HepG2 (cell line): ENCODE data around the gene ZXDC. TPM values are rescaled to one million over a fixed set of nuclear protein-coding genes. Genes with fewer than 3 reads are reported as not detected.

Source experiments
- ARID5B ChIP-seq: IDR thresholded peaks from 2 replicates; pipeline ENCODE4 v1.4.0; 2020; ENCODE audit warnings: mild to moderate bottlenecking, missing genetic modification reagents
- CEBPB ChIP-seq: IDR thresholded peaks from 2 replicates; pipeline ENCODE4 v1.6.1; 2011; ENCODE audit warnings: low read depth, low read length, improper control_type of control experiment, borderline replicate concordance
- PRDM15 ChIP-seq: sonication (generic); formaldehyde crosslinking; IDR thresholded peaks from 2 replicates; pipeline ENCODE4 v1.4.0; 2020; ENCODE audit warnings: missing genetic modification reagents
- TEAD3 ChIP-seq: optimal IDR thresholded peaks from 2 replicates; pipeline ENCODE3; 2016; ENCODE audit warnings: borderline replicate concordance
- XBP1 ChIP-seq: sonication (generic); formaldehyde crosslinking; IDR thresholded peaks from 2 replicates; pipeline ENCODE4 v1.5.0; 2020; ENCODE audit warnings: missing genetic modification reagents
- ZNF18 ChIP-seq: sonication (generic); formaldehyde crosslinking; IDR thresholded peaks from 2 replicates; pipeline ENCODE4 v1.8.0; 2022; ENCODE audit warnings: mild to moderate bottlenecking, missing genetic modification reagents; ENCODE audit not compliant: insufficient replicate concordance
- ZNF367 ChIP-seq: sonication (generic); formaldehyde crosslinking; IDR thresholded peaks from 2 replicates; pipeline ENCODE4 v1.4.0; 2020; ENCODE audit warnings: missing genetic modification reagents, borderline replicate concordance
- ZNF670 ChIP-seq: sonication (generic); formaldehyde crosslinking; IDR thresholded peaks from 2 replicates; pipeline ENCODE4 v1.8.0; 2022; ENCODE audit warnings: mild to moderate bottlenecking, missing genetic modification reagents, borderline replicate concordance
- polyA plus RNA-seq, 8 experiments: library from polyadenylated mRNA; depleted of rRNA in 3 of 8; stranded (reverse) in 7 of 8; unstranded in 1 of 8; fragments of >200 nt; fragmentation: Illumina TruSeq in 4 of 8; extraction: Trizol in 4 of 8; gene quantifications; 2 replicates each; pipeline versions ENCODE4 v1.2.1 to v1.2.3, GENCODE V29; 2011 to 2016; ENCODE audit warnings: low read depth in 4 of 8, missing spikeins in 1 of 8, mixed read lengths in 1 of 8; ENCODE audit not compliant: insufficient read depth in 1 of 8
- total RNA-seq, 5 experiments: library from RNA; depleted of rRNA; stranded (reverse); fragments of >200 nt; fragmentation: Illumina TruSeq; extraction: Trizol; gene quantifications; 2 replicates each; pipeline ENCODE4 v1.2.3, GENCODE V29; 2016; ENCODE audit warnings: low read depth in 1 of 5
- TF ChIP-seq, protein P1 (sequence below): sonication (generic); formaldehyde crosslinking; IDR thresholded peaks from 2 replicates; pipeline ENCODE4 v1.5.1; 2020; ENCODE audit warnings: mild to moderate bottlenecking, missing genetic modification reagents, borderline replicate concordance
- TF ChIP-seq, protein P2 (sequence below): sonication (generic); formaldehyde crosslinking; IDR thresholded peaks from 2 replicates; pipeline ENCODE4 v1.4.0; 2020; ENCODE audit warnings: missing genetic modification reagents, borderline replicate concordance

The ZXDC gene
- total and polyA plus RNA-seq, 2 of the 13 experiments (the other 11 are each of a cell fraction or from before 2014, with no cell fraction given), result 17.6 to 21.2 TPM

- TF ChIP-seq, protein P1, sequence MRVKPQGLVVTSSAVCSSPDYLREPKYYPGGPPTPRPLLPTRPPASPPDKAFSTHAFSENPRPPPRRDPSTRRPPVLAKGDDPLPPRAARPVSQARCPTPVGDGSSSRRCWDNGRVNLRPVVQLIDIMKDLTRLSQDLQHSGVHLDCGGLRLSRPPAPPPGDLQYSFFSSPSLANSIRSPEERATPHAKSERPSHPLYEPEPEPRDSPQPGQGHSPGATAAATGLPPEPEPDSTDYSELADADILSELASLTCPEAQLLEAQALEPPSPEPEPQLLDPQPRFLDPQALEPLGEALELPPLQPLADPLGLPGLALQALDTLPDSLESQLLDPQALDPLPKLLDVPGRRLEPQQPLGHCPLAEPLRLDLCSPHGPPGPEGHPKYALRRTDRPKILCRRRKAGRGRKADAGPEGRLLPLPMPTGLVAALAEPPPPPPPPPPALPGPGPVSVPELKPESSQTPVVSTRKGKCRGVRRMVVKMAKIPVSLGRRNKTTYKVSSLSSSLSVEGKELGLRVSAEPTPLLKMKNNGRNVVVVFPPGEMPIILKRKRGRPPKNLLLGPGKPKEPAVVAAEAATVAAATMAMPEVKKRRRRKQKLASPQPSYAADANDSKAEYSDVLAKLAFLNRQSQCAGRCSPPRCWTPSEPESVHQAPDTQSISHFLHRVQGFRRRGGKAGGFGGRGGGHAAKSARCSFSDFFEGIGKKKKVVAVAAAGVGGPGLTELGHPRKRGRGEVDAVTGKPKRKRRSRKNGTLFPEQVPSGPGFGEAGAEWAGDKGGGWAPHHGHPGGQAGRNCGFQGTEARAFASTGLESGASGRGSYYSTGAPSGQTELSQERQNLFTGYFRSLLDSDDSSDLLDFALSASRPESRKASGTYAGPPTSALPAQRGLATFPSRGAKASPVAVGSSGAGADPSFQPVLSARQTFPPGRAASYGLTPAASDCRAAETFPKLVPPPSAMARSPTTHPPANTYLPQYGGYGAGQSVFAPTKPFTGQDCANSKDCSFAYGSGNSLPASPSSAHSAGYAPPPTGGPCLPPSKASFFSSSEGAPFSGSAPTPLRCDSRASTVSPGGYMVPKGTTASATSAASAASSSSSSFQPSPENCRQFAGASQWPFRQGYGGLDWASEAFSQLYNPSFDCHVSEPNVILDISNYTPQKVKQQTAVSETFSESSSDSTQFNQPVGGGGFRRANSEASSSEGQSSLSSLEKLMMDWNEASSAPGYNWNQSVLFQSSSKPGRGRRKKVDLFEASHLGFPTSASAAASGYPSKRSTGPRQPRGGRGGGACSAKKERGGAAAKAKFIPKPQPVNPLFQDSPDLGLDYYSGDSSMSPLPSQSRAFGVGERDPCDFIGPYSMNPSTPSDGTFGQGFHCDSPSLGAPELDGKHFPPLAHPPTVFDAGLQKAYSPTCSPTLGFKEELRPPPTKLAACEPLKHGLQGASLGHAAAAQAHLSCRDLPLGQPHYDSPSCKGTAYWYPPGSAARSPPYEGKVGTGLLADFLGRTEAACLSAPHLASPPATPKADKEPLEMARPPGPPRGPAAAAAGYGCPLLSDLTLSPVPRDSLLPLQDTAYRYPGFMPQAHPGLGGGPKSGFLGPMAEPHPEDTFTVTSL (CRISPR knock-in tag), result peak; percentile 49; the same call in 1 of the 2 replicates
- TF ChIP-seq ZNF18 (CRISPR knock-in tag) (peak; percentile 90), ZNF670 (CRISPR knock-in tag) (peak; percentile 71; the same call in 1 of the 2 replicates), TEAD3 (CRISPR knock-in tag) (peak; percentile 39), ARID5B (CRISPR knock-in tag) (peak; percentile 76), ZNF367 (CRISPR knock-in tag) (no peak), XBP1 (CRISPR knock-in tag) (no peak), CEBPB (no peak), PRDM15 (CRISPR knock-in tag) (no peak)
- TF ChIP-seq, protein P2, sequence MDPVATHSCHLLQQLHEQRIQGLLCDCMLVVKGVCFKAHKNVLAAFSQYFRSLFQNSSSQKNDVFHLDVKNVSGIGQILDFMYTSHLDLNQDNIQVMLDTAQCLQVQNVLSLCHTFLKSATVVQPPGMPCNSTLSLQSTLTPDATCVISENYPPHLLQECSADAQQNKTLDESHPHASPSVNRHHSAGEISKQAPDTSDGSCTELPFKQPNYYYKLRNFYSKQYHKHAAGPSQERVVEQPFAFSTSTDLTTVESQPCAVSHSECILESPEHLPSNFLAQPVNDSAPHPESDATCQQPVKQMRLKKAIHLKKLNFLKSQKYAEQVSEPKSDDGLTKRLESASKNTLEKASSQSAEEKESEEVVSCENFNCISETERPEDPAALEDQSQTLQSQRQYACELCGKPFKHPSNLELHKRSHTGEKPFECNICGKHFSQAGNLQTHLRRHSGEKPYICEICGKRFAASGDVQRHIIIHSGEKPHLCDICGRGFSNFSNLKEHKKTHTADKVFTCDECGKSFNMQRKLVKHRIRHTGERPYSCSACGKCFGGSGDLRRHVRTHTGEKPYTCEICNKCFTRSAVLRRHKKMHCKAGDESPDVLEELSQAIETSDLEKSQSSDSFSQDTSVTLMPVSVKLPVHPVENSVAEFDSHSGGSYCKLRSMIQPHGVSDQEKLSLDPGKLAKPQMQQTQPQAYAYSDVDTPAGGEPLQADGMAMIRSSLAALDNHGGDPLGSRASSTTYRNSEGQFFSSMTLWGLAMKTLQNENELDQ, result no peak
Measured at GRCh38 chr3:126517291-126517951, 41.7 kb upstream of the ZXDC start, which contains the start of gene UROC1 (continued).
